Coronary artery (tissue), 2 donors: ENCODE data around the gene PDS5A.
"Not testable (repeated sequence)": the region's sequence is repeated elsewhere in the genome, so short reads cannot be mapped to it uniquely, and the experiment has no call there.

ENCODE experiments used
- DNase-seq: peaks from one replicate; pipeline ENCODE4 v3.0.0-alpha.2; 2017; ENCODE audit warnings: low spot score
- H3K27ac ChIP-seq, 2 donors: fragments of 200-600 bp; sonication (generic); one replicate each; pipeline ENCODE4 v1.5.1; 2016 to 2019
- H3K4me3 ChIP-seq: fragments of 200-600 bp; sonication (generic); 2 replicates; pipeline ENCODE4 v1.5.1; 2016; ENCODE audit warnings: mild to moderate bottlenecking, moderate library complexity
- CTCF ChIP-seq: fragments of 200-600 bp; sonication (generic); IDR thresholded peaks from one replicate; pipeline ENCODE4 v1.5.1; 2019; ENCODE audit warnings: antibody characterized with exemption

Gene PDS5A

GRCh38 chr4:39850727-39851126, 127.0 kb downstream of the PDS5A start:
- Histone ChIP-seq H3K27ac (no peak overlapping the region), H3K4me3 (no peak overlapping the region)
- no peak for DNase-seq
- TF ChIP-seq CTCF = no peak

GRCh38 chr4:39846705-39847104, 131.0 kb downstream of the PDS5A start:
- Histone ChIP-seq H3K27ac (no peak overlapping the region), H3K4me3 (no peak overlapping the region)
- TF ChIP-seq CTCF = no peak
- DNase-seq = no peak

- Histone ChIP-seq H3K27ac (no peak overlapping the region), H3K4me3 (no peak overlapping the region)
- no peak for TF ChIP-seq CTCF
- DNase-seq = no peak
Observed at GRCh38 chr4:39846120-39846519, 131.6 kb downstream of the PDS5A start.

- no peak for TF ChIP-seq CTCF
- no peak overlapping the region for H3K4me3 ChIP-seq
- no peak for DNase-seq
- no peak overlapping the region for H3K27ac ChIP-seq
Observed at GRCh38 chr4:39841894-39842293, 135.8 kb downstream of the PDS5A start.

- H3K4me3 ChIP-seq, DNase-seq, H3K27ac ChIP-seq: not testable (repeated sequence)
Observed at GRCh38 chr4:39840516-39840915, 137.2 kb downstream of the PDS5A start.

- Histone ChIP-seq H3K4me3 (no peak overlapping the region), H3K27ac (no peak overlapping the region)
- TF ChIP-seq CTCF = no peak
- DNase-seq = no peak
Observed at GRCh38 chr4:39840027-39840426, 137.7 kb downstream of the PDS5A start.

GRCh38 chr4:39838431-39838830, 139.3 kb downstream of the PDS5A start:
- H3K4me3 ChIP-seq, DNase-seq, H3K27ac ChIP-seq: not testable (repeated sequence)

GRCh38 chr4:39834269-39834668, 143.4 kb downstream of the PDS5A start:
- TF ChIP-seq CTCF = no peak
- Histone ChIP-seq H3K4me3 (no peak overlapping the region), H3K27ac (no peak overlapping the region)
- DNase-seq = no peak
